Lung microvascular endothelial cell (primary cell): ENCODE results near the gene RUNX2. TPM values are rescaled to one million over a fixed set of nuclear protein-coding genes. Genes with fewer than 3 reads are reported as not detected.

Experiments
- DNase-seq, 2 donors: peaks; one replicate each; pipeline versions ENCODE4 v3.0.0 to v3.0.0-alpha.2; 2010; ENCODE audit warnings: low read depth in 2 of 2
- total RNA-seq: library from RNA; depleted of rRNA; stranded (reverse); fragments of >200 nt; gene quantifications from 2 replicates; pipeline ENCODE4 v1.2.1, GENCODE V29; 2014

RUNX2 gene
- total RNA-seq, 1 donor from 2014 or later: not detected

- DNase-seq: no peak
Measured at GRCh38 chr6:45576648-45577624, 248.8 kb downstream of the RUNX2 start.

GRCh38 chr6:45577836-45578504, 249.8 kb downstream of the RUNX2 start:
- DNase-seq: peak; percentile 1 to 51

- no peak for DNase-seq
Measured at GRCh38 chr6:45584127-45584526, 256.0 kb downstream of the RUNX2 start.

GRCh38 chr6:45586216-45587171, 258.4 kb downstream of the RUNX2 start:
- DNase-seq: no peak

GRCh38 chr6:45587229-45588060, 259.3 kb downstream of the RUNX2 start:
- no peak for DNase-seq

- DNase-seq: no peak
Measured at GRCh38 chr6:45589367-45589766, 261.2 kb downstream of the RUNX2 start.

GRCh38 chr6:45590226-45590625, 262.1 kb downstream of the RUNX2 start:
- DNase-seq: peak in 1 of 2 donors; percentile 86

- no peak for DNase-seq
Measured at GRCh38 chr6:45590696-45591184, 262.6 kb downstream of the RUNX2 start.

GRCh38 chr6:45591306-45591705, 263.2 kb downstream of the RUNX2 start:
- no peak for DNase-seq

GRCh38 chr6:45591890-45592289, 263.8 kb downstream of the RUNX2 start:
- DNase-seq: no peak

- no peak for DNase-seq
Measured at GRCh38 chr6:45592991-45593390, 264.9 kb downstream of the RUNX2 start.

- no peak for DNase-seq
Measured at GRCh38 chr6:45595010-45595851, 267.1 kb downstream of the RUNX2 start.

- DNase-seq: no peak
Measured at GRCh38 chr6:45597424-45597823, 269.3 kb downstream of the RUNX2 start.

- DNase-seq: no peak
Measured at GRCh38 chr6:45599053-45599452, 270.9 kb downstream of the RUNX2 start.

GRCh38 chr6:45605971-45606370, 277.8 kb downstream of the RUNX2 start:
- DNase-seq: no peak

GRCh38 chr6:45606831-45607400, 278.8 kb downstream of the RUNX2 start:
- no peak for DNase-seq

GRCh38 chr6:45607798-45608197, 279.7 kb downstream of the RUNX2 start:
- no peak for DNase-seq

GRCh38 chr6:45608252-45608913, 280.3 kb downstream of the RUNX2 start:
- no peak for DNase-seq
